ENCODE measurements around the gene TSNAXIP1.

The TSNAXIP1 gene

GRCh38 chr16:67773569-67774456 is 32.9 kb upstream of the TSNAXIP1 start:
- no peak for FAIRE-seq
- no peak for TF ChIP-seq POLR2A (IDR thresholded peaks at IDR 0.05; ENCODE audit: low read depth, low read length)
- no peak for DNase-seq (ENCODE audit: insufficient read length, low spot score)

GRCh38 chr16:67774457-67774853 is 32.2 kb upstream of the TSNAXIP1 start:
- FAIRE-seq, result no peak
- no peak for DNase-seq (ENCODE audit: insufficient read length, low spot score)

GRCh38 chr16:67775273-67775672 is 31.4 kb upstream of the TSNAXIP1 start:
- no peak for FAIRE-seq
- TF ChIP-seq POLR2A (IDR thresholded peaks at IDR 0.05; ENCODE audit: low read depth, low read length), result no peak
- no peak for DNase-seq (ENCODE audit: insufficient read length, low spot score)

More at GRCh38 chr16:67774457-67774853, 32.2 kb upstream of the TSNAXIP1 start:
- no peak for TF ChIP-seq POLR2A (IDR thresholded peaks at IDR 0.05; ENCODE audit: low read depth, low read length)

GRCh38 chr16:67779256-67780014 is 27.3 kb upstream of the TSNAXIP1 start:
- no peak for TF ChIP-seq POLR2A (IDR thresholded peaks at IDR 0.05; ENCODE audit: low read depth, low read length)
- DNase-seq (ENCODE audit: insufficient read length, low spot score), result no peak
- no peak for FAIRE-seq

- TF ChIP-seq POLR2A (IDR thresholded peaks at IDR 0.05; ENCODE audit: low read depth, low read length), result no peak
- DNase-seq (ENCODE audit: insufficient read length, low spot score), result no peak
- FAIRE-seq, result no peak
These were observed 25.7 kb upstream of the TSNAXIP1 start for GRCh38 chr16:67780847-67781564.

GRCh38 chr16:67781565-67781921 is 25.1 kb upstream of the TSNAXIP1 start:
- FAIRE-seq, result no peak
- TF ChIP-seq POLR2A (IDR thresholded peaks at IDR 0.05; ENCODE audit: low read depth, low read length), result no peak
- no peak for DNase-seq (ENCODE audit: insufficient read length, low spot score)

GRCh38 chr16:67782567-67783352 is 23.9 kb upstream of the TSNAXIP1 start:
- no peak for DNase-seq (ENCODE audit: insufficient read length, low spot score)
- FAIRE-seq, result no peak
- no peak for TF ChIP-seq POLR2A (IDR thresholded peaks at IDR 0.05; ENCODE audit: low read depth, low read length)

- no peak for FAIRE-seq
- no peak for TF ChIP-seq POLR2A (IDR thresholded peaks at IDR 0.05; ENCODE audit: low read depth, low read length)
- no peak for DNase-seq (ENCODE audit: insufficient read length, low spot score)
These were observed 23.4 kb upstream of the TSNAXIP1 start for GRCh38 chr16:67783353-67783725.

- FAIRE-seq, result no peak
- DNase-seq (ENCODE audit: insufficient read length, low spot score), result no peak
- no peak for TF ChIP-seq POLR2A (IDR thresholded peaks at IDR 0.05; ENCODE audit: low read depth, low read length)
These were observed 20.2 kb upstream of the TSNAXIP1 start for GRCh38 chr16:67786491-67786890.

GRCh38 chr16:67790071-67790470 is 16.6 kb upstream of the TSNAXIP1 start:
- FAIRE-seq (no peak), DNase-seq (ENCODE audit: insufficient read length, low spot score) (no peak)
- TF ChIP-seq POLR2A (IDR thresholded peaks at IDR 0.05; ENCODE audit: low read depth, low read length), result no peak

- no peak for TF ChIP-seq POLR2A (IDR thresholded peaks at IDR 0.05; ENCODE audit: low read depth, low read length)
- no peak for FAIRE-seq
- no peak for DNase-seq (ENCODE audit: insufficient read length, low spot score)
These were observed 10.5 kb upstream of the TSNAXIP1 start for GRCh38 chr16:67796099-67796718.

- DNase-seq (ENCODE audit: insufficient read length, low spot score) (no peak), FAIRE-seq (no peak)
- no peak for TF ChIP-seq POLR2A (IDR thresholded peaks at IDR 0.05; ENCODE audit: low read depth, low read length)
These were observed 6.3 kb upstream of the TSNAXIP1 start for GRCh38 chr16:67800338-67800926.

- FAIRE-seq, result no peak
- no peak for TF ChIP-seq POLR2A (IDR thresholded peaks at IDR 0.05; ENCODE audit: low read depth, low read length)
These were observed 5.4 kb upstream of the TSNAXIP1 start for GRCh38 chr16:67801241-67801640.

More at GRCh38 chr16:67801241-67801640, 5.4 kb upstream of the TSNAXIP1 start:
- DNase-seq (ENCODE audit: insufficient read length, low spot score), result no peak
